OCI-LY1 (cell line): ENCODE results near the gene CLRN1.

ENCODE experiments used
- CTCF ChIP-seq: fragments of 200-600 bp; sonication (generic), shearing (Covaris generic); IDR thresholded peaks from 2 replicates; pipeline ENCODE4 v1.5.1; 2017; ENCODE audit warnings: mild to moderate bottlenecking, antibody characterized with exemption, low read length, moderate library complexity, mixed read lengths
- EZH2 ChIP-seq: fragments of 200-600 bp; sonication (generic), shearing (Covaris generic); IDR thresholded peaks from 2 replicates; pipeline ENCODE4 v1.8.0; 2017; ENCODE audit warnings: borderline replicate concordance, mixed run types, mild to moderate bottlenecking, antibody characterized with exemption, low read length, moderate library complexity, mixed read lengths

- TF ChIP-seq CTCF (no peak), EZH2 (no peak)
Observed at GRCh38 chr3:150945226-150946032, 27.1 kb downstream of the CLRN1 start.
